Activated CD4-positive, alpha-beta T cell treated with anti-CD3 and anti-CD28 coated beads for 1 hour (primary cell): Measurements from ENCODE around the gene MIX23.
"Not testable (repeated sequence)": the region's sequence is repeated elsewhere in the genome, so short reads cannot be mapped to it uniquely, and the experiment has no call there.

ENCODE experiments used
- DNase-seq: peaks from one replicate; pipeline ENCODE4 v3.0.0-alpha.2; 2020

The MIX23 gene

GRCh38 chr3:122391681-122392446 is 8.8 kb upstream of the MIX23 start:
- DNase-seq: no peak

- no peak for DNase-seq
These were observed 7.6 kb upstream of the MIX23 start for GRCh38 chr3:122390665-122391064.

- no peak for DNase-seq
These were observed 6.9 kb upstream of the MIX23 start for GRCh38 chr3:122389892-122390291.

GRCh38 chr3:122389197-122389596 is 6.2 kb upstream of the MIX23 start:
- DNase-seq: no peak

- DNase-seq: no peak
These were observed 4.7 kb upstream of the MIX23 start for GRCh38 chr3:122387709-122388108.

GRCh38 chr3:122383771-122384697 is 1.0 kb upstream of the MIX23 start, which contains the start of gene FAM162A:
TSS of gene FAM162A (plus strand) at chr3:122384182. CDS start at chr3:122384266, 84 bp downstream.
- DNase-seq: peak; percentile 86

DNA sequence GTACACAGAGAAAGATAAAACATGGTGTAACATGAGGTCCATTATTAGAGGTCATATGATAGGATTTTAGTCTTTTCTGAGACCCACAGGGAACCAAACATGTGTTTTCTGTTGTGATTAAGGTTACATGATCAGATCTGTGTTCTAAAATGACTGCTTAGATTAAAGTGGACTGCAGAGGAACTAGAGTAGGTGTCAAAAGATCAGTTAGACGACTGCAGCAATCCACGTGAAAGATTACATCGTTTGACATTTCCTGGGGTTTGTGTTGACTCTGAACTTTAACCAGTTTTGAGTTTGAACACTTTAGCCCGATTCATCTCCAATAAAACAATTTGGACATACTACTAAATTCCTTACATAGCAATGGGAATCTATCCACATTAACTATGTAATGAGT is 5.1 kb downstream of the MIX23 start:
- no peak for DNase-seq

DNA sequence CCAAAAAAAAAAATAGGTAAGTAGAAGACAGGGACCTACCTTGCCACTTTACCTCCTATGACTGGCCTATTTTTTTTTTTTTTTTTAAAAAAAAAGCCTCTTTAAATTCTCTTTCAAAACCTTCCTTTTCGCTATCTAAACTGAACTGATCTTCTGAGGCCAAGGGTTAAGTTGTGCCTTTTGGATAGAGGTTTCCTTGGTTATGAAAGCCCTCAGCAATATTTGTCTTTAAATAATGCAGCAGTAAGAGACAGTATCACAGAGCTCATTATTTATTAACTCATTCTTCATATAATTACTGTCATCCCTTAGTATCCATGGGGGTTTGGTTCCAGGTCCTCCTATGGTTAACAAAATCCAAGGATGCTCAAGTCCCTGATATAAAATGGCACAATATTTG is 9.0 kb downstream of the MIX23 start:
- no peak for DNase-seq

DNA sequence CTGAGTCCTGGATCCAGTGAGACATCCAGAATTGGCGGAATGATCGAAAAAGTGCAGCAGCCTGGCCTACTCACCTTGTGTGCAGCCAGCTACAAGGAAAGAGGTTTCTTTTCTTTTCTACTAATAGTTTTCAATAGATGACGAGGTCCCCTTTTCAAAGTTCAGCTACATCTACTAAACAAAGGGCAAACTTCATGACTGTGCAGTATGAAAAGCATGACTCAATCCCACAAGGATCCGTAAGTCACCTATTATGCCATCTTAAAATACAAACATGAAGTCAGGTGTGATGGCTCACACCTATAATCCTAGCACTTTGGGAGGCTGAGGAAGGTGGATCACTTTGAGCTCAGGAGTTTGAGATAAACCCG is 16.7 kb downstream of the MIX23 start:
- DNase-seq: no peak

GRCh38 chr3:122365582-122366378 is 17.3 kb downstream of the MIX23 start:
- not testable (repeated sequence) for DNase-seq

GRCh38 chr3:122365073-122365472 is 18.0 kb downstream of the MIX23 start:
- DNase-seq: no peak

- DNase-seq: no peak
These were observed 18.5 kb downstream of the MIX23 start for GRCh38 chr3:122364490-122364889.

DNA sequence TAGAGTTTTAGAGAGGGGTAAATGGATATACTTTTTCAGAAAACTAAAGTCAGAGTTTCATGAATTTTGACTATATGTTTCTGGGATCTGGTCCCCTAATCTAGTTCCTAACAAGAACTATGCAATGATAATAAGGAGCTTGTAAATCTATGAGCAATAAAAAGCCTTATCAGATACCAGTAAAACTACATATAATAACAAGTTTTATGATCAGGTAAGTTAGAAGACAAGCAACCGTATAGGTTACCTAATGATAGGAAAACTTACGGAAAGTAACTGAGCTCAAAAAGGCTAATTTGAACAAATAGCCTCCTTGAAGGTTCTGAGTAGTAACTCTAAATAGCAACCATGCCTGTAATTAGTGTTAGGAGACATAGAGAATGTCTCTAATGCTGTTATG is 21.0 kb downstream of the MIX23 start:
- DNase-seq: no peak

DNA sequence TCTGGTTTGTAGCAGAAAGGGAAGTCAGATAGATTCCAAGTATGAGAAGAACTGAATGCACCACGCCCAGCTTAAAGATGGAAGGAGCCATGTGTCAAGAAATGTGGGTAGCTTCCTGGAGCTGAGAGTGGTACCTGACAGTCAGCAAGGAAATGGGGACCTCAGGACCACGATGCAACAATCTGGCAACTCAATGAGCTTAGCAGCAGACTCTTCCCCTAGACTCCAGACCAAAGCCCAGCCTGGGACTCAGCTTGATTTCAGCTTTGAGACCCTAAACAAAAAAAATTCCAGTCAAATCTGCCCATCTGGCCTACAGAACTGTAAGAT is 24.4 kb downstream of the MIX23 start:
- DNase-seq: no peak

DNA sequence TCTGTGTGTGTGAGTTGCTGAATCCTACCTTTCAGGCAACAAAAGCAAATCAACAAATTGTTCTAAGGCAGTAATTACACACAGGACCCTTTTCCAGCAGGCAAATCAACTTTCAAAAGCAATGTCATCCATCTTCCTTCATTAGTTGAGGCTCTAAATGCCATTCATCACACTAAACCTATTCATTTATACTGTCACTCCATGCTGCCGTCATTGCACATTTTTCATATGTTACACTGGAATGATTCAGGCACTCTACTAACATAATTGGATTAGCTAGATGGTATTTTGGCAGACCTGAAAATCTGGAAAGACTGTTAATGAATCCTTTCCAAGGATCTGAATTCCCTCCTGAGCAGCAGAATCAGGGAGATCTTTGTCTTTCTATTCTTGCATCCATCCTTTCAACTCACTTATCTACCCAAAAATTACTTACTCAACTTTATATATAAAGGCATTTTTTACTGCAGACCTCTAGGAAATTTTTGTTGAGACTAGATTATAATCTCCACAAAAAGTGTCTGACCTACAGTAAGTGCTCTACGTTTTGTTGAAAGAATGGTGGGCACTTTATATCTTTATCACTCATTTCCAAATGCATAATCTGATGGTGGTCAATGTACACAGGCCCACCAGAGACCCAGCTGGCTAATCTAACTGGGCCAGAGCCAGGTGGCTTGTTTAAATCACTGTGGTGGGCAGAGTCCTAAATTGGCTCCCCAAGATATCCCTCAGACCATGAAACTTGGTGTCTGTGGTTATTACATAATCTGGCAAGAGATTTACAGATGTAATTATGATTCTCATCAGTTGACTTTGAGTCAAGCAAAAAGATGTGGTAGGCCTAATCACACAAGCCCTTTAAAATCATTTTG is 25.0 kb downstream of the MIX23 start:
- DNase-seq: no peak

GRCh38 chr3:122356402-122356801 is 26.6 kb downstream of the MIX23 start:
- no peak for DNase-seq

DNA sequence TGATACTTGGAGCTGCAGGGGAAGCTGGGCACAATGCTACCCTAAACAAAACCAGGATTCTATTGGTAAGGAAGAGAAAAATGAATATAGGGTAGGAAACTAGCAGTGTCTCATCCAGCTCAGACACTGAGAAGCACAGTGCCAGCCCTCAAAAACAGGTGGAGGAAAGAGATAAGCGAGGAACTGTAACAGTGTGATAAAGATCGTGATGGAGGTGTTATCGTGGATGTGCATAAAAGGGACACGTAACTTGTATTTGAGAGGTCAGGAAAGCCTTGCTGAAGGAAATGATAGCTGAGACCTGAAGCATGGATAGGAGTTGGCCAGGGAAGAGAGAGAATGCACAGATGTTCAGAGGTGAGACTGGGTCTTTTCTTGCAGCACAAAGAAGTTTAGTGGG is 27.4 kb downstream of the MIX23 start:
- DNase-seq: no peak

GRCh38 chr3:122353893-122354401 is 29.1 kb downstream of the MIX23 start:
- no peak for DNase-seq

GRCh38 chr3:122353215-122353614 is 29.8 kb downstream of the MIX23 start:
- no peak for DNase-seq

- DNase-seq: no peak
These were observed 31.4 kb downstream of the MIX23 start for GRCh38 chr3:122351612-122352011.

GRCh38 chr3:122350814-122351418 is 32.1 kb downstream of the MIX23 start:
- DNase-seq: no peak

DNA sequence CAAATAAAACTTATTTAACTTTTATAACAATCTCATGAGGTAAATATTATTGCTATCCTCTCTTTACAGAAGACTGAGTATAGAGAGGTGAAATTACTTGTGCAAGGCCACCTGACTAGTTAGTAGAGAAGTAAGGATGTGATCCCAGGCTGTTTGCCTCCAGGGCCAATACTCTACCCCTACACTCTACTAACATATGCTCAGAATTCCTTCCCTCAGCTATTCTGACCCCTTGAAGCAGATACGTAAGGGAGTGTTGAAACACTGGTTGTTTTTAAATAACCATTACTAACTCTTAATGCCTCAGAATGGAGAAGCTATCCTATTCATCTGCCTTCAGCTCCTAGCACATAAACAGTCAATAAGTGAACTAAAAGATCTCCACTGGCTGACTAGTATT is 33.9 kb downstream of the MIX23 start:
- no peak for DNase-seq
